H1 (cell line): Measurements from ENCODE around the gene NR5A2. TPM values are rescaled to one million over a fixed set of nuclear protein-coding genes. Genes with fewer than 3 reads are reported as not detected.

Experiments used
- CHD1 ChIP-seq: IDR thresholded peaks from 2 replicates; pipeline ENCODE4 v1.6.1; 2012; ENCODE audit warnings: low read depth, low read length, improper control_type of control experiment
- RXRA ChIP-seq: IDR thresholded peaks from 2 replicates; pipeline ENCODE4 v1.6.1; 2011; ENCODE audit warnings: low read depth, mild to moderate bottlenecking, low read length, moderate library complexity; ENCODE audit not compliant: insufficient read depth
- polyA plus RNA-seq, 7 experiments: library from polyadenylated mRNA; depleted of rRNA in 3 of 7; stranded (reverse) in 5 of 7; unstranded in 2 of 7; fragments of >200 nt in 5 of 7; fragments of 200-250 nt in 2 of 7; gene quantifications; 1 replicate in 5 of 7; 2 replicates in 1 of 7; 4 replicates in 1 of 7; pipeline versions ENCODE4 v1.2.1 to v1.2.3, GENCODE V29; 2011 to 2013; ENCODE audit warnings: missing spikeins in 2 of 7, mixed read lengths in 2 of 7
- total RNA-seq: library from RNA; stranded (reverse); fragmentation: NEBNext Ultra II Directional; extraction: Animal tissue kit (Norgen Biotek cat#: 25700); gene quantifications from 2 replicates; pipeline ENCODE4 v1.2.1, GENCODE V29; 2021

NR5A2 gene
- total and polyA plus RNA-seq, 2 of the 8 experiments (the other 6 are each of a cell fraction or from before 2014, with no cell fraction given) = 1.7 to 11.6 TPM

- no peak for TF ChIP-seq CHD1
- TF ChIP-seq RXRA = no peak
Observed at GRCh38 chr1:200162877-200163276, 135.4 kb downstream of the NR5A2 start (continued).
